Thymus (tissue), 11 donors: ENCODE results near the gene PXDC1. TPM values are rescaled to one million over a fixed set of nuclear protein-coding genes. Genes with fewer than 3 reads are reported as not detected.

Experiments
- DNase-seq, 9 donors: peaks; one replicate each; pipeline ENCODE4 v3.0.0-alpha.2; 2013; ENCODE audit warnings: low spot score in 9 of 9, low read depth in 6 of 9, missing footprints in 1 of 9
- H3K27ac ChIP-seq, 2 donors: one replicate each; pipeline ENCODE4 v1.5.1; 2013; ENCODE audit warnings: control low read depth in 1 of 2, low read depth in 1 of 2, low read length in 1 of 2, mild to moderate bottlenecking in 1 of 2, moderate library complexity in 1 of 2
- H3K27me3 ChIP-seq, 2 donors: one replicate each; pipeline ENCODE4 v1.5.1; 2013; ENCODE audit warnings: low read length in 1 of 2; ENCODE audit not compliant: control insufficient read depth in 2 of 2, insufficient read depth in 1 of 2
- H3K36me3 ChIP-seq, 2 donors: one replicate each; pipeline ENCODE4 v1.5.1; 2013; ENCODE audit warnings: low read length in 1 of 2, mild to moderate bottlenecking in 1 of 2, moderate library complexity in 1 of 2; ENCODE audit not compliant: control insufficient read depth in 2 of 2, insufficient read depth in 2 of 2
- H3K4me1 ChIP-seq, 2 donors: one replicate each; pipeline ENCODE4 v1.5.1; 2013; ENCODE audit warnings: low read length in 2 of 2; ENCODE audit not compliant: control insufficient read depth in 2 of 2, insufficient read depth in 2 of 2
- H3K4me3 ChIP-seq, 2 donors: one replicate each; pipeline ENCODE4 v1.5.1; 2013; ENCODE audit warnings: low read length in 2 of 2, control low read depth in 1 of 2, mild to moderate bottlenecking in 1 of 2
- H3K9me3 ChIP-seq, 2 donors: one replicate each; pipeline ENCODE4 v1.5.1; 2013; ENCODE audit warnings: low read length in 1 of 2, mild to moderate bottlenecking in 1 of 2; ENCODE audit not compliant: control insufficient read depth in 2 of 2, insufficient read depth in 1 of 2
- WGBS: extraction: QIAGEN DNeasy Blood & Tissue Kit; methylation state at CpG from one replicate; pipeline ENCODE4 v1.1.7; 2013; 5-methylcytosine and 5-hydroxymethylcytosine counted together
- polyA plus RNA-seq: library from polyadenylated mRNA; stranded (reverse); fragments of 200-250 nt; gene quantifications from one replicate; pipeline ENCODE4 v1.2.3, GENCODE V29; 2013
- total RNA-seq: library from RNA; stranded (reverse); fragments of 120-200 nt; gene quantifications from one replicate; pipeline ENCODE4 v1.2.4, GENCODE V29; 2013
- donor health status: healthy.

Gene PXDC1
- total and polyA plus RNA-seq, 2 donors, result 4.5 to 21.4 TPM

GRCh38 chr6:3711776-3712175 lies 39.7 kb downstream of the PXDC1 start:
- Histone ChIP-seq H3K27ac (no peak overlapping the region), H3K4me3 (no peak overlapping the region), H3K9me3 (no peaks in the 10 kb centered on the region), H3K27me3 (no peaks in the 10 kb centered on the region), H3K4me1 (no peaks in the 10 kb centered on the region), H3K36me3 (no peaks in the 10 kb centered on the region)
- WGBS, result 98% methylated on average over 6 of the region's 6 CpGs
- no peak for DNase-seq

DNA sequence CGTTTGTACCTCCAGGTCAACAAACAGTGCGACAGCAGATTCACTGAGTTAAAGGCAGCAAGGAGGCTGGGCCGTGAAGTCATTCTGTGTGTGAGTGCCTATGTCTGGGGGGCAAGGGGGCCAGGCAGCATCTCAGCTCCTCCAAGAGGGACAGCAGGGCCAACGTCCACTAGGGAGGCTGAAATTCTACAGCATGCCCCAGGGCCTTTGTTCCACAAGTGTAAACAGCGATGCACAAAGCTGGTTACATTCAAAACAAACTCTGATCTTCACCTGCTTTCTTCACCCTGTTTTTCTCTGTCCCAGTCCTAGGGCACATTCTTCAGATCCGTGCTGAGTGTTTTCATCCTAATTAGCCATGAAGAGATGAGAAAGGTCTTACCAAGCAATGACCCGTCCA lies 41.1 kb downstream of the PXDC1 start:
- no peak for DNase-seq
- no peak overlapping the region for H3K4me3 ChIP-seq
- no peaks in the 10 kb centered on the region for H3K9me3 ChIP-seq
- H3K4me1 ChIP-seq, result no peaks in the 10 kb centered on the region
- H3K27me3 ChIP-seq, result no peaks in the 10 kb centered on the region
- H3K27ac ChIP-seq, result no peak overlapping the region
- H3K36me3 ChIP-seq, result no peaks in the 10 kb centered on the region
- 93% methylated on average over 7 of the region's 7 CpGs for WGBS

GRCh38 chr6:3708540-3708939 lies 43.0 kb downstream of the PXDC1 start:
- no peaks in the 10 kb centered on the region for H3K36me3 ChIP-seq
- no peaks in the 10 kb centered on the region for H3K4me1 ChIP-seq
- H3K9me3 ChIP-seq, result no peaks in the 10 kb centered on the region
- DNase-seq, result no peak
- no peak overlapping the region for H3K4me3 ChIP-seq
- H3K27ac ChIP-seq, result no peak overlapping the region
- no peaks in the 10 kb centered on the region for H3K27me3 ChIP-seq
- 96% methylated on average over 4 of the region's 4 CpGs for WGBS

- no peak for DNase-seq
- Histone ChIP-seq H3K36me3 (no peaks in the 10 kb centered on the region), H3K27me3 (no peaks in the 10 kb centered on the region), H3K27ac (no peak overlapping the region), H3K4me1 (no peaks in the 10 kb centered on the region), H3K9me3 (no peaks in the 10 kb centered on the region), H3K4me3 (no peak overlapping the region)
- WGBS, result 97% methylated on average over 10 of the region's 10 CpGs
These were observed 43.6 kb downstream of the PXDC1 start for GRCh38 chr6:3707751-3708412.

DNA sequence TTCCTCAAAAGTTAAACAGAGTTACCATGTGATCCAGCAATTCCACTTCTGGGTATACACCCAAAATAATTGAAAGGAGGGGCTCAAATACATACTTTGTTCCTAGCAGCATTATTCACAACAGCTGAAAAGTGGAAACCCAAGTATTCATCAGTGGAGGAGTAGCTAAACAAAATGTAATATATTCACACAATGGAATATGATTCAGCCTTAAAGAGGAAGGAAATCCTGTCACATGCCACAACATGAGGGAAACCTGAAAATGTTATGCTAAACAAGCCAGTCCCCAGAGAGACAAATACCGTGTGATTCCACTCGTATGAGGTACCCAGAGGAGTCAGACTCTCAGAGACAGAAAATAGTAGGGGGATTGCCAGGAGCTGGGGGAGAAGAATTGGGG lies 44.5 kb downstream of the PXDC1 start:
- Histone ChIP-seq H3K4me3 (no peak overlapping the region), H3K9me3 (no peaks in the 10 kb centered on the region), H3K27ac (no peak overlapping the region), H3K36me3 (no peaks in the 10 kb centered on the region), H3K4me1 (no peaks in the 10 kb centered on the region), H3K27me3 (no peaks in the 10 kb centered on the region)
- 66% methylated on average over 2 of the region's 2 CpGs for WGBS
- no peak for DNase-seq

DNA sequence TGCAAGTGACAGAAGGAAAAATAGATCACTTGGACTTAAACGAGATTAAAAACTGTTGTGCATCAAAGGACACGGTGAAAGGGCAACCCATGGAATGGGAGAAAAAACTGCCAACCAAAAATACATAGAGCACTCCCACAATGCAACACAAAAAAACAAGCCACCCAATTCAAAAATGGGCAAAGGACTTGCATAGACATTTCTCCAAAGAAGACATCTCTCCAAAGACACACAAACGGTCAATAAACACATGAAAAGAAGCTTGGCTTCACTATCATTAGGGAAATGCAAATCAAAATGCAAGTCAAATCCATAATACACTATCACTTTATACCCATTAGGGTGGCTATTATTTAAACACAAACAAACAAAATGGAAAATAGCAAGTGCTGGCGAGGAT lies 45.0 kb downstream of the PXDC1 start:
- DNase-seq, result no peak

GRCh38 chr6:3701631-3702030 lies 49.9 kb downstream of the PXDC1 start:
- 96% methylated on average over 5 of the region's 5 CpGs for WGBS
- Histone ChIP-seq H3K36me3 (no peaks in the 10 kb centered on the region), H3K4me1 (no peaks in the 10 kb centered on the region), H3K27me3 (no peaks in the 10 kb centered on the region), H3K27ac (no peak overlapping the region), H3K9me3 (no peaks in the 10 kb centered on the region), H3K4me3 (no peak overlapping the region)
- no peak for DNase-seq

More for the DNA sequence above, 45.0 kb downstream of the PXDC1 start:
- Histone ChIP-seq H3K4me3 (no peak overlapping the region), H3K36me3 (no peaks in the 10 kb centered on the region), H3K4me1 (no peaks in the 10 kb centered on the region), H3K27ac (no peak overlapping the region), H3K9me3 (no peaks in the 10 kb centered on the region), H3K27me3 (no peaks in the 10 kb centered on the region)
- WGBS, result 97% methylated on average over 4 of the region's 4 CpGs

- Histone ChIP-seq H3K9me3 (no peaks in the 10 kb centered on the region), H3K36me3 (no peaks in the 10 kb centered on the region), H3K27ac (no peak overlapping the region), H3K4me3 (no peak overlapping the region), H3K4me1 (peaks cover 0 to 2% of the 10 kb centered on the region in 2 donors), H3K27me3 (no peaks in the 10 kb centered on the region)
- no peak for DNase-seq
- WGBS, result 83% methylated on average over 3 of the region's 3 CpGs
These were observed 52.3 kb downstream of the PXDC1 start for GRCh38 chr6:3699231-3699630.

- DNase-seq, result no peak
- no peaks in the 10 kb centered on the region for H3K27me3 ChIP-seq
These were observed 53.5 kb downstream of the PXDC1 start for GRCh38 chr6:3698021-3698420.

More at GRCh38 chr6:3698021-3698420, 53.5 kb downstream of the PXDC1 start:
- H3K4me3 ChIP-seq, result no peak overlapping the region
- H3K9me3 ChIP-seq, result no peaks in the 10 kb centered on the region
- peaks cover 0 to 2% of the 10 kb centered on the region in 2 donors for H3K4me1 ChIP-seq
- no peaks in the 10 kb centered on the region for H3K36me3 ChIP-seq
- H3K27ac ChIP-seq, result no peak overlapping the region
- 98% methylated on average over 5 of the region's 5 CpGs for WGBS
